ENCODE measurements around the gene CACUL1.
"Not testable (repeated sequence)": the region's sequence is repeated elsewhere in the genome, so short reads cannot be mapped to it uniquely, and the experiment has no call there.

The CACUL1 gene

GRCh38 chr10:118687472-118687871, 67.3 kb downstream of the CACUL1 start:
- no peak for DNase-seq (ENCODE audit: low read depth)

- no peak for DNase-seq (ENCODE audit: low read depth)
These were observed 72.2 kb downstream of the CACUL1 start for GRCh38 chr10:118682533-118682932.

- no peak for DNase-seq (ENCODE audit: low read depth)
These were observed 74.6 kb downstream of the CACUL1 start for GRCh38 chr10:118680197-118680596.

GRCh38 chr10:118674226-118674919, 80.4 kb downstream of the CACUL1 start:
- no peak for DNase-seq (ENCODE audit: low read depth)

- DNase-seq (ENCODE audit: low read depth): no peak
These were observed 81.7 kb downstream of the CACUL1 start for GRCh38 chr10:118672766-118673715.

- no peak for DNase-seq (ENCODE audit: low read depth)
These were observed 82.6 kb downstream of the CACUL1 start for GRCh38 chr10:118672153-118672552.

- not testable (repeated sequence) for DNase-seq (ENCODE audit: low read depth)
These were observed 83.5 kb downstream of the CACUL1 start for GRCh38 chr10:118671221-118671620.

- no peak for DNase-seq (ENCODE audit: low read depth)
These were observed 84.2 kb downstream of the CACUL1 start for GRCh38 chr10:118670472-118671124.

GRCh38 chr10:118669835-118670234, 84.9 kb downstream of the CACUL1 start:
- no peak for DNase-seq (ENCODE audit: low read depth)

GRCh38 chr10:118669020-118669791, 85.6 kb downstream of the CACUL1 start:
- peak; percentile 88 for DNase-seq (ENCODE audit: low read depth)

- no peak for DNase-seq (ENCODE audit: low read depth)
These were observed 86.4 kb downstream of the CACUL1 start for GRCh38 chr10:118668228-118668952.

- DNase-seq (ENCODE audit: low read depth): no peak
These were observed 87.0 kb downstream of the CACUL1 start for GRCh38 chr10:118667732-118668131.

- no peak for DNase-seq (ENCODE audit: low read depth)
These were observed 88.4 kb downstream of the CACUL1 start for GRCh38 chr10:118666350-118666749.

- DNase-seq (ENCODE audit: low read depth): no peak
These were observed 90.4 kb downstream of the CACUL1 start for GRCh38 chr10:118664321-118664720.

- DNase-seq (ENCODE audit: low read depth): no peak
These were observed 91.6 kb downstream of the CACUL1 start for GRCh38 chr10:118663176-118663575.

- DNase-seq (ENCODE audit: low read depth): peak; percentile 27
These were observed 92.3 kb downstream of the CACUL1 start for GRCh38 chr10:118662228-118663035.

GRCh38 chr10:118658762-118659161, 96.0 kb downstream of the CACUL1 start:
- no peak for DNase-seq (ENCODE audit: low read depth)

- not testable (repeated sequence) for DNase-seq (ENCODE audit: low read depth)
These were observed 96.6 kb downstream of the CACUL1 start for GRCh38 chr10:118658168-118658567.

- DNase-seq (ENCODE audit: low read depth): not testable (repeated sequence)
These were observed 109.5 kb downstream of the CACUL1 start for GRCh38 chr10:118645294-118645693.

GRCh38 chr10:118642228-118642627, 112.5 kb downstream of the CACUL1 start:
- DNase-seq (ENCODE audit: low read depth): no peak
